Kidney glomerular epithelial cell (primary cell): ENCODE measurements around the gene CYP39A1.

ENCODE experiments used
- DNase-seq: peaks from one replicate; lab custom pipeline; 2025; lab: John Stamatoyannopoulos, UW

The CYP39A1 gene, protein sequence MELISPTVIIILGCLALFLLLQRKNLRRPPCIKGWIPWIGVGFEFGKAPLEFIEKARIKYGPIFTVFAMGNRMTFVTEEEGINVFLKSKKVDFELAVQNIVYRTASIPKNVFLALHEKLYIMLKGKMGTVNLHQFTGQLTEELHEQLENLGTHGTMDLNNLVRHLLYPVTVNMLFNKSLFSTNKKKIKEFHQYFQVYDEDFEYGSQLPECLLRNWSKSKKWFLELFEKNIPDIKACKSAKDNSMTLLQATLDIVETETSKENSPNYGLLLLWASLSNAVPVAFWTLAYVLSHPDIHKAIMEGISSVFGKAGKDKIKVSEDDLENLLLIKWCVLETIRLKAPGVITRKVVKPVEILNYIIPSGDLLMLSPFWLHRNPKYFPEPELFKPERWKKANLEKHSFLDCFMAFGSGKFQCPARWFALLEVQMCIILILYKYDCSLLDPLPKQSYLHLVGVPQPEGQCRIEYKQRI

DNA sequence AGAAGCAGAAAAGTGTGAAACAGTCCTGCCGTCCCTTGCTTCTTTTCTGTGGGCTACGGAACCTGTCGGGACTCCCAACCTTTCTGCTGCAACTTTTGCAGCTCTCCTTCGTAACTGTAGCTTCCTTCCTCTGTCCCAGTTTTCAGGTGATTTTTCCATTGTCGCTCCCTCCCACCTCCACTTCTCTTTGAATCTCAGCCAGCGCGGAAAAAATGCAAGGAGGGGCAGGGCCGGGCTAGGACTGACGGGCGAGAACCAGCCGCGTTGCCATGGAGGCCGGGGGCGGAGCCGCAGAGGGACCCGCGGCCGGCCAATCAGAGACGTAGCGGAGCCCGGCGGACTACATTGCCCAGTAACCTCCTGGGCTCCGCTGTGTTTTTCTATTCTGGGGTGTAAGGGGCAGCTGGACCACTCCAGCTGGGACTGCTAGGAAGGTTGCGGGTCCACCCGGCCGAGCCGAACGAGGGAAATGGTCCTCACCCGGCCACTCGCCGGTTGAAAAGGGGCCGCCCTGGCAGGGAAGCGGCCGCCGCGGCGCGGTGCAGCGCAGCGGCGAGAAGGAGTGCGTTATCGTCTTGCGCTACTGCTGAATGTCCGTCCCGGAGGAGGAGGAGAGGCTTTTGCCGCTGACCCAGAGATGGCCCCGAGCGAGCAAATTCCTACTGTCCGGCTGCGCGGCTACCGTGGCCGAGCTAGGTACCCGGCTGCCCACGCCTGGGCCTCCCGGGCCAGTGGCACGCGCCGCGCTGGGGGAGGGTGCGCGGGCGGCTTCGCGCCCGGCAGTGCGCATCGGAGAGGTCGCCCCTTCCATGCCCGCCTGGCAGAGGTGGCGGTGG is at the start of gene CYP39A1, which contains the start of gene SLC25A27:
TSS of gene CYP39A1 (minus strand) at position 216 of the 836 bp plus-strand sequence. CDS start 236 bp downstream, outside the sequence.
TSS of gene SLC25A27 (plus strand) at position 373 of the 836 bp plus-strand sequence. CDS start at position 591, 218 bp downstream.
- DNase-seq = peak; percentile 82

DNA sequence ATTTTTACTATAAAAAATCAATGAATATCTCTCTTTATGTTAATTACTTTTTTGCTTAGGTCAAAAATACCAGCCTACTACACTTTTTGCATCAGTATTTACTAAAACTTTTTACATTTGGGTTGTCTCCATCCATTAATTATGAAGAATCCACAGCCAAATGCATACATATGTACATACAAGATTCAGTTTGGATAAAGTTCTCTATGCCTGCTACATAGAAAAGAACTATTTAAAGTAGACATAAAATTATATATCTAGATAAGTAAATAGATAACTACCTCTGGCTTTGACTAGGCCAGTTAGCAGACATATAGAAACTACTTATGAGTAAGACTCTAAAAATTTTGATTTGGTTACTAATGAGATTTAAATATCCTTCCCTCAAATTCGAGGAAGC is 47.4 kb upstream of the CYP39A1 start:
- no peak for DNase-seq

DNA sequence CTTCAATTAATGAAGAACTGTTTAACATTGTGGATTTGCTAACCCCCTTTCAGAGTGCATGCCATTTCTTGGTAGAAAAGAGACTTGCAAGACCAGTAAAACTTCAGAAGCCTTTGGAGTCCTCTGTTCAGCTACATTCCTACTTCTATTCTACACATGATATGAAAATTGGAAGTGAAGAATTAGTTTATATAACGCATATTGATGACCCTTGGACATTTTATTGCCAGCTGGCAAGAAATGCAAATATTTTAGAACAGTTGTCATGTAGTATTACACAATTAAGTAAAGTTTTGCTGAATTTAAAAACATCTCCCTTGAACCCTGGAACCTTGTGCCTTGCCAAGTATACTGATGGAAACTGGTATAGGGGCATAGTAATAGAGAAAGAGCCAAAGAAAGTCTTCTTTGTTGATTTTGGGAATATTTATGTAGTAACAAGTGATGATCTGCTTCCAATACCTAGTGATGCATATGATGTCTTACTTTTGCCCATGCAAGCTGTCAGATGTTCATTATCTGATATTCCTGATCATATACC is 38.4 kb upstream of the CYP39A1 start:
- DNase-seq = no peak

DNA sequence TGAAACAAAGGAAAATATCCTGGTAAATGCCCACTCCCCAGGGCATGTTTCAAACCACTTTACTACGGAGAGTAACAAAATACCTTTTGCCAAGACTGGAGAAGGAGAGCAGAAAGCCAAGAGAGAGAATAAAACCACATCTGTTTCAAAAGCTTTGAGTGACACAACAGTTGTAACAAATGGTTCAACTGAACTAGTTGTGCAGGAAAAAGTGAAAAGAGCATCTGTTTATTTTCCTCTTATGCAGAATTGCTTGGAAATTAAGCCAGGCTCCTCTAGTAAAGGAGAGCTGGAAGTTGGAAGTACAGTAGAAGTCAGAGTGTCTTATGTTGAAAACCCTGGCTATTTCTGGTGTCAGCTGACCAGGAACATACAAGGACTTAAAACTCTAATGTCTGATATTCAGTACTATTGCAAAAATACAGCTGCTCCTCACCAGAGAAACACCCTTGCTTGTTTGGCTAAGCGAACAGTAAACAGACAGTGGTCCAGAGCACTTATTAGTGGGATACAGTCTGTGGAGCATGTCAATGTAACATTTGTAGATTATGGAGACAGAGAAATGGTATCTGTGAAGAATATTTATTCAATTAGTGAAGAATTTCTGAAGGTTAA is 37.6 kb upstream of the CYP39A1 start:
- no peak for DNase-seq

DNA sequence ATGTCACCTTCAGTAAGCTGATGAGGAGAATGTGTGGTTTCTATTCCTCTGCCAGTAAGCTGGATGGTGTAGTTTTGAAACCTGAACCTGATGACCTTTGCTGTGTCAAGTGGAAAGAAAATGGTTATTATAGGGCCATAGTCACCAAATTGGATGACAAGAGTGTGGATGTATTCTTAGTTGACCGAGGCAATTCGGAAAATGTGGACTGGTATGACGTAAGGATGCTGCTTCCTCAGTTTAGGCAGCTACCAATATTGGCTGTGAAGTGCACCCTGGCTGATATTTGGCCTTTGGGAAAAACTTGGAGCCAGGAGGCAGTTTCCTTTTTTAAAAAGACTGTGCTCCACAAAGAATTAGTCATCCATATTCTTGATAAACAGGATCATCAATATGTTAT is 37.0 kb upstream of the CYP39A1 start:
- DNase-seq = no peak

DNA sequence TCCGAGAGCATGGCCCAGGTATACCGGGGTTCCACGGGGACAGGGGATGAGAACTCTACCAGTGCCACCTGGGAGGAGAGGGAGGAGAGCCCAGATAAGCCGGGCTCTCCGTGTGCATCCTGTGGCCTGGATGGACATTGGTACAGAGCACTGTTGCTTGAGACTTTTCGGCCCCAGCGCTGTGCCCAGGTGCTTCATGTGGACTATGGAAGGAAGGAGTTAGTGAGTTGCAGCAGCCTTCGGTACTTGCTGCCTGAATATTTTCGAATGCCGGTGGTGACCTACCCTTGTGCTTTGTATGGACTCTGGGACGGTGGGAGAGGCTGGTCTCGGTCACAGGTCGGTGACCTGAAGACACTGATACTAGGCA is 36.3 kb upstream of the CYP39A1 start:
- no peak for DNase-seq

DNA sequence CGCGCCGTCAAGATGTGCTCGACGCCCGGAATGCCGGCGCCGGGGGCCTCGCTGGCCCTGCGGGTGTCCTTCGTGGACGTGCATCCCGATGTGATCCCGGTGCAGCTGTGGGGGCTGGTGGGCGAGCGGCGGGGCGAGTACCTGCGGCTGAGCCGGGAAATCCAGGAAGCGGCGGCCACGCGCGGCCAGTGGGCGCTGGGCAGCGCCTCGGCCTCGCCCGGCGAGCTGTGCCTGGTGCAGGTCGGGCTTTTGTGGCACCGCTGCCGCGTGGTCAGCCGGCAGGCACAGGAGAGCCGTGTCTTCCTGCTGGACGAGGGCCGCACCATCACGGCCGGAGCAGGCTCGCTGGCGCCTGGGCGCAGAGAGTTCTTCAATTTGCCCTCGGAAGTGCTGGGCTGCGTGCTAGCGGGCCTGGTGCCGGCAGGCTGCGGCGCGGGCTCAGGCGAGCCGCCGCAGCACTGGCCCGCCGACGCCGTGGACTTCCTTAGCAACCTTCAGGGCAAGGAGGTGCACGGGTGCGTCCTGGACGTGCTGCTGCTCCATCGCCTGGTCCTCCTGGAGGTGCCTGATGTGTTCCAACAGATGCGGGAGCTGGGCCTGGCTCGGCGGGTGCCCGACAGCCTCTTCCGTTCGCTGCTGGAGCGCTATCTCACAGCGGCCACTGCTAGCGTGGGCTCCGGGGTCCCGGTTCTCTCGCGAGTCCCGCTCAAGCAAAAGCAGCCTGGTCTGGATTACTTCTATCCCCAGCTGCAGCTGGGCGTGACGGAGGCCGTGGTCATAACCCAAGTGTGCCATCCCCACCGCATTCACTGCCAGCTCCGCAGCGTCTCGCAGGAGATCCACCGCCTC is 35.7 kb upstream of the CYP39A1 start:
- DNase-seq = no peak

DNA sequence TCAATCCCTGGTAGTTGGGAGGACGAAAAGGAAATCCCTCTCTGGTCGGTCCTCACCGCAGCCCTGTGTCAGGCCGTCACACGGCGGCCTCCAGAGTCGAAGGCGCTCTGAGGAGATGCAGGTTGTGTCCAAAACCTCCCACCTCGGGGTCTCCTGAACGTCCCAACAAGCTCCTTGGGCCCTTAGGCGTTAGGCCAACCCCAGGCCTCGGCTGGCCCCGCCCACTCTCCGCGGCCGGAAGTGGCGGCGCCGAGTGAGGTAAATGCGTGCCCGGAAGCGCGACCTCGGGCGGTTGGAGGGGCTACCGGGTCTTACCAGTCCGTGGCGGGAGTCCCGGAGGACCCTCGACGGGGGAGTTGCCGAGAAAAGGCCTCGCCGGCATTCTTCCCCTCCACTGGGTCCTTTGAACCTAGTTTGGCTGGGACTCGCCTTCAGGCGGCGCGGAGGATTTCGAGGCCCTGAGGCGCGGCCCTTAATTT is 35.0 kb upstream of the CYP39A1 start, which contains the start of gene TDRD6:
TSS of gene TDRD6 (plus strand) at position 267 of the 479 bp plus-strand sequence. CDS start 244 bp downstream, outside the sequence.
- DNase-seq = no peak

DNA sequence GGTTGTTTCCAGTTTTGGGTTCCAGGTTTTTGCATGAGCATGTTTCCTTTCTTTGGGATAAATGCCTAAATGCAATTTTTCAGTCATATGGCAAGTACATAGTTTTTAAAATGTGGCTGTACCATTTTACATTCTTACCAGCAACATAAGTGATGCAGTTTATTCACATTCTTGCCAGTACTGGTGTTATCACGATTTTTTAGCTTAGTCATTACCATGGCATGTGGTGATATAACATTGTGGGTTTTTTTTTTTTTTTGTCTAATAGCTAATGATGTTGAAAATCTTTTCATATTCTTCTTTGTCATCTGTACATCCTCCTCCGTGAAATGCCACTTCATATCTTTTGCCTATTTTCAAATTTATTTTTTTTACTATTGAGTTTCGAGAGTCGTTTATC is 32.2 kb upstream of the CYP39A1 start:
- DNase-seq = peak; percentile 25

DNA sequence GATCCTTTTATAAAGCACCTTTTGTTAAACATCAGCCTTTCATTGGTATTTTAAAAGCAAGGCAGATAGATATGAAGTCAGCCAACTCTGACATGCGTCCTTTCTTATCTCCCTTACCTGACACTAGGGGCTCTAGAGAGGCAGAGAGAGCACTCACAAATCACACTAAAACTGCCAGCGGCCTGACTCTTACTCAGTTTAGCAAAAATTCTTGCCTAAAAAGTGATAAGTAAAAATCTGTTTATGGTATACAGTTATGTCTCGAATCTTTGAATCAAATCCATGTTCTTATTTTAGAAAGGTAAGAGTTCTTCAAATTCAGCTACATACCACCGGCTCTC is 24.7 kb upstream of the CYP39A1 start:
- no peak for DNase-seq

DNA sequence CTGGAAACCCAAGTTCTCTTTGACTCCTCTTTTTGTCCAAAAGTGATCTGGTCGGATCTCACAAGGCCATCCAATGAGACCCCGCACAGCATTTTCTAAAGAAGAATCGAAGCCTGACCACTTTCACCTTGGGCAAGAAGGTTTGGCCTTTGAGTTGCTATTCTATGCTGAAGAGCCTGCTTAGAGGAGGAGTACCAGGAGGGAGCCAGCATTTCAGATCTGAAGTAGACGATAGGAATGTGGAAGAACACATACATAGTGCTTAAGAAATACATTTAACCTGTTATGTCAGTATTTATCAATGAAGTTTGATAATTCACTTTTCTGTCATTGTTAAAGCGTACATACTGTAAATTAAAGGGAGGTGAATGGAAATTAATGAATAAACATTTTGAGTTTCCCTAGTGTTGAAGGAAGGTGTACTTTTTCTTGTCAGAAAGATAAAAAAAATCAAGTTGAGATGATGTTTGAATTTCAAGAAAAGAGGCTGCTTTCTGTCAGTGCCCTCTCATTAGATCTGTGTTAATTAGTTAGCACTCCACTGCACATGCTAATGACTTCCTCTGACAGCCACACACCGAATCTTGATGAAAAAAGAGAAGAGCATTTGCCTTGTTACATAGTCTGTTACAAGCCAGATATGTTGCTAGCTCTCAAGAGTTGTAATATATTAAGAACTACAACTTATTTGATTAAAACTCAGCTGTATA is 24.1 kb upstream of the CYP39A1 start:
- no peak for DNase-seq

DNA sequence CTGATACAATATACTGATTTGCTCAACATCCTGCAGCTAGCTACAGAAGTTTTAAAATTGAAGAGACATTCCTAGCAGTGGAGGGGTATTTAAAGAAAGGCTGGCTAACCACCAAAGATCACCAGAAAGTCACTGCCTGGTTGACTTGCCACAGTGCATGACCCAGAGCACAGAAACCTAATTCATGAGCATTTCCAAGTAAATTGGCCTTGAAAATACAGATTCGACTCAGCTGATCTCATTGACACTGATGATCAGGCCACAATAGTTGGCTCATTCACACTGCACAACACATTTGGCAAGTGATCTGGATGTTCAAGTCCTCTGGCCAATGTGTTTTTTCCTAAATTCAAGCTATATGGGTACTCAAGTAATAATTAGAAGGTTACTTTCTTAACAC is 21.8 kb upstream of the CYP39A1 start:
- DNase-seq = no peak

DNA sequence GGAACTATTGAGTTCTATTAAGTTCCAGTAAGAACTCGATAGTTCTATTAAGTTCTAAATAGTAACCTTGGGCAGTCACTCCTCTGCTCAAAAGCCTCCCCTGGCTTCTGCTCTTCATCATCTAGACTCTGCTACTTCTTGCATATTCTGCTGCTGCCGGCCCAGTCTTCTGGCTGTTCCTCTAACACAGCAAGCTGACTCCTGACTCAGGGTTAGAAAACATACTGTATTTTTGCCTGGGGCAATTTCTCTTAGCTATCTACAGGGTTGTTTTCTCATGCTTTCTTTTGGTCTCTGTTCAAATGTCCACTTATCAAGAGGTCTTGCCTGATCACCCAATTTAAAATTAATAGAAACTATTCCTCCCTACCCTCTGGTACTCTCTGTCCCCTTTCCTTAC is 14.8 kb upstream of the CYP39A1 start:
- DNase-seq = no peak

DNA sequence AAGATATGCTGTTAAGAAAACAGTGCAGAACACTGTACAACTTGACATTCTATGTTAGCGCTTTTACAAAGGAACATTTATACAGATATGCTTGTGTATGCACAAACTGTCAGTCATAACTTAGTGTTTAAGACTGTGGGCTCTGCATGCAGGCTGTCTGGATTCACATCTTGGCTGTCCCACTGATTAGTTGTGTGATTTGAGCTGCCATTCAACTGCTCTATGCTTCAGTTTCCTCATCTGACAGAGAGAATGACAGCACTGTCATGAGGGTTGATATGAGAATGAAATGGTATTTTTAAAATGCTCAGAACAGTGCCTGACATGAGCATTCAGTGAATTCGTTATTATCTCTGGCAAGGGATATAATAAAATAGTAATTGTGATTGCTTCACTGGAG is 8.9 kb upstream of the CYP39A1 start:
- DNase-seq = no peak

DNA sequence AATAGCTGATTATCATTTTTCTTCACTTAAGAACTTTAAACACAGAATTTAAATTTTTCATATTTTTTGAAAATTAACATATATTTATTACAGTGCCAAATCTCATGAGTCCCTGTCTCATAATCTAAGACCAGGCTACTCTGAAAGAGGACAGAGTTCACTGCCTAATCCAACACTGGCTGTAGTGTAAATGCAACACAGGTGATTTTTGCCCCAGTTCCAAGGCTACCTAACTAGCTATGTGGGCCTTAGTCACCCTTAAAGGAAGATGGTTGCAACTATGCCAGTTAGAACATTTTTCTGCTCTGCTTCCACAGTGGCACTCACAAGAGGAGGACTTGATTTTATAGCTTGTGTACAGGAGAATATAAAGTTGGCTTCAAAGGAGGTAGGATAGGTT is 5.0 kb upstream of the CYP39A1 start:
- no peak for DNase-seq

DNA sequence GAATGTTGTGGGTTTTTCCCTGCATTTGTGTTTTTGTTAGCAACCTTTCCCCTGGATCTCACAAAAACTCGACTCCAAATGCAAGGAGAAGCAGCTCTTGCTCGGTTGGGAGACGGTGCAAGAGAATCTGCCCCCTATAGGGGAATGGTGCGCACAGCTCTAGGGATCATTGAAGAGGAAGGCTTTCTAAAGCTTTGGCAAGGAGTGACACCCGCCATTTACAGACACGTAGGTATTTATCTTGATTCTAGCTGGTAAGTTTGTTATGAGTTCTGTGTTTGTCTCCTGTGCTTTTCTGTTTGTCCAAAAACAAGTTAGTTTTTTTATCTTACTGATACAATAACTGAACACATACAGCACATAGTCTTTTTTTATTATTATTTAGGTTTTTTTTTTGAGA is 3.2 kb upstream of the CYP39A1 start:
- DNase-seq = no peak

DNA sequence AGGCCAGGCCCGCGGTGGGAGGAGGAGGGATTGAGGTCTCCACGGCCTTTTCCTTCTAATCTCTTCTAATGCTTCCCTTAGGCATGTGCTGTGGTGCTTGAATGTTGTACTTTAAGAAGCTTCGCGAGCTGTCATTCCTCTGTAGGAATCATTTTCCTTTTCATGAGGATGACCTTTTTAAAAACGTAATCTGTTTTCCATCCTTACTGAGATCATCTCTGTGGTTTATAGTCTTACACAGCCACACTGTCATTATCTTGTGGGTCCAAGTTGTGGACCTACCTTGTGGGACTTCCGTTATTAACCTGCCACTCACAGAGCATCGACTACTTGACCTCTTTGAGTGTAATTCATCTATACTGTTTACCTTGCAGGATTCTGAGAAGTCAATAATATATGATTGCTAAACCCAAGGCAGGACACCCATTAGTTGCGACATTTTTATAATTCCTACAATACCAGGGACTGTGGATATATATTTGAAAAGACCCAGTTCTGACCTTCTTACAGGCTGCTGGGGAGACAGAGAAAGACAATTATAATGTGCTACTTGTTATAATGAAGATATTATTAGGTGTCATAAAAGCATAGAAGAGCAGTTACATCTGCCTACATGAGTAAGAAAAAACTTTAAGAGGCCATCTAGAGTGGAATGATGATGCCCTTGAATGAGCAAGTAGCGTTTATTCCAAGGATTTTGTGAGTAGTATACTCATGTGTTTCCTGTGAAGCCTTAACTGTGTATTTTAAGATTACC is 999 bp upstream of the CYP39A1 start:
- no peak for DNase-seq

DNA sequence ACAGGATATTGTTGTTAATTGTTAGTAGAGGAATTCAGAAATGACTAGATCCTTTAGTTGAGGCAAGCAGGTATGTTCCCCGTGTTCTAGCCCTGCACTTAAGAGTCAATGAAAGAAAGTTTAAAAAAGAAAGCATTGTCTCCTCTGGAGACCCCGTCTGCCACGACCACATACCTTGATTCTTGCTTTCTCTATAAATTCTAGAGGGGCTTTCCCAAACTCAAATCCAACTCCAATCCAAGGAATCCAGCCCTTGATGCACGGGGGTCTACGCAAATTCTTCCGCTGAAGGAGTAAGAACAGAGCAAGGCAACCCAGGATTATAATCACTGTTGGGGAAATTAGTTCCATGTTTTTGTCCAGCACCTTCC is 401 bp downstream of the CYP39A1 start:
- DNase-seq = no peak

DNA sequence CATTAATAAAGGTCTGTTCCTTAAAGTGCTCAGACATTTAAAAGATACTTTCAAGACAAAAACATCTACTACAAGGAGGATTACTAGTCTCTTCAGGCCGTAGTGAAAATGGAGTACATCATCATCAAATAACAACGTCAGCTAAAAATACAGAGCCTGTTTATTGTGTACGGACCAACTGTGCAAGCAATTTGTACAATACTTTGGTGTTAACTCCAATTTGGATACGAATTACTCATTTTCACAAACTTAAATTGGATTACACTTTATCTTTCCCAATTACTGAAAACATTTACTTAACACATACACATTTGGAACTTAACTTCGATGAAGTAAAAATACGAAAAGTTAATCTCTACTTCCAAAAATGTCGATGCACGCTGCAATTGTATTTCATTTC is 802 bp downstream of the CYP39A1 start:
- no peak for DNase-seq

DNA sequence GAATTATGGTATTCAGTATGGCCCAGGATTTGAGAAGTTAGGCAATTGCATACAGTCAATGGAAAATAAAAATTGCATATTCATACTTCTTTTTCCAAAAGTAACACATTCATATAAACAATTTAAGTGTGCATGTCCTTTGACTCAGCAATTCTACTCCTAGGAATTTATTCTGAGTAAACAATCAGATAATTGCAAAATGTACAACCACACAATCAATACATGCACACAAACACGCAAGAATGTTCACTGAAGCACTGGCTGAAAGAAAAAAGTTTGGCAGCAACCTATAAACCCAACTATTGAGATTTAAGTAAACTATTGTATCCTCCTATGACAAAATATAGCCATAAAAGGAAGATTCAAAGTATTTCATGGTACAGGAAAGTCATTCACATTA is 1.6 kb downstream of the CYP39A1 start:
- no peak for DNase-seq
